ENCODE data around the gene THUMPD3.

Gene THUMPD3

DNA sequence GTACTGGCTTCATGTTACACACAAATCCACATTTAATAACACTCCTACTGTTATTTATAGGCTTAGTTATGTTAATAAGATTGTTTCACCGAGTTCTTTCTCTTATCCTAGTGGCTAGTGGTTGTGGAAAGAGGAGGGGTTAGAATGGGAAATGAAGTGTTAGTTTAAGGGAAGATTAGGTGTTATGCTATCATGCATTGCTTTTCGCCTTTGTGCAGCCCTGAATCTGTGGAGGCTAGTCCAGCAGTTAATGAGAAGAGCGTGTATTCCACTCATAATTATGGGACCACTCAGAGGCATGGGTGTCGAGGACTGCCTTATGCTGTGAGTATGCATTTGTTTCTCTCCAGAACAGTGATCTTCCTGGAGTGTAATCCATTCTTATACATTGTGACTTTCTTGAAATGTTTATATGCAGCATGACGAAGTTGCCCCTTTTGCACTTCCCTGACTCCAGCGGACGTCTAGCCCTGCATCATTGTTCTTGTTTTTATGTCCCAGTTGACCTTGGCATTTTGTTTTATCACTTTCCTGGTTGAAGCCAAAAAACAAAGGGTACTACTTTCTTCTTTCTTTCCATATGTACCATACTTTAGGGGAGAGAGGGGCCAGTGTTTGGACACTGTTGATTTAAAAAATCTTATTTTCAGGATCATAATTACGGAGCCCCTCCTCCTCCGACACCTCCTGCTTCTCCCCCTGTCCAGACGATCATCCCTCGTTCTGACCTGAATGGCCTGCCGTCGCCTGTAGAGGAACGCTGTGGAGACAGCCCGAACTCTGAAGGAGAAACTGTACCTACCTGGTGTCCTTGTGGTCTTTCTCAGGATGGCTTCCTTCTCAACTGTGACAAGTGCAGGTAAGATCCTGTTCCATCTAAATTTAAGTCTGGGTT, 71.0 kb downstream of the THUMPD3 start:
- TF ChIP-seq FOXP2 (optimal IDR thresholded peaks at IDR 0.05; ENCODE audit: control extremely low read depth, extremely low read length, insufficient read depth) (no peak), POLR2AphosphoS5 (IDR thresholded peaks at IDR 0.05; ENCODE audit: borderline replicate concordance, low read depth, low read length) (no peak), EZH2 (IDR thresholded peaks at IDR 0.05) (no peak)
- Histone ChIP-seq H3K36me3 (ENCODE audit: insufficient read depth, low read length) (peaks cover 86% of the 10 kb centered on the region), H3K27ac (no peak overlapping the region), H3K9me3 (ENCODE audit: low read depth, low read length) (no peaks in the 10 kb centered on the region), H3K9ac (ENCODE audit: insufficient read length) (no peak overlapping the region), H3K4me3 (no peak overlapping the region)
- DNase-seq (ENCODE audit: low read depth, low spot score): no peak

DNA sequence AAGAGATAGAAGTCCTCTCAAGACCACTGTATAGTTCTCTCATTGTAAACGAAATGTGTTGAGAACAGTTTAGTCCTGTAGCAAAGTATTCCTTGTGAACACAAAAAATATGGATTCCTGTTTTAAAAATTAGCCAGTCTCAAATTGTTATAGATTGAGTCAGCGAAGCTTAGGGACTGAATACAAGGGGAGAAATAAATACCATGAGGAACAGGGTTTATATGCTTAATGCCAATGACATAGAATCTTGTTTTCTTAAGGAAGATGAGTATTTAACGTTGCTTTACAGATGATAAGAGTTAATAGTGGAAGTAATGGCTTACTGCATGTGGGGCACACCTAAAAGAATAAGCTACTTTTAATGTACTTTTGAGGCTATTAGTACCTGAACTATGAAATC, 72.5 kb downstream of the THUMPD3 start:
- Histone ChIP-seq H3K36me3 (ENCODE audit: insufficient read depth, low read length) (peaks cover 83% of the 10 kb centered on the region), H3K27ac (no peak overlapping the region), H3K9ac (ENCODE audit: insufficient read length) (no peak overlapping the region), H3K4me3 (no peak overlapping the region), H3K9me3 (ENCODE audit: low read depth, low read length) (no peaks in the 10 kb centered on the region)
- TF ChIP-seq FOXP2 (optimal IDR thresholded peaks at IDR 0.05; ENCODE audit: control extremely low read depth, extremely low read length, insufficient read depth): no peak
- no peak for TF ChIP-seq EZH2 (IDR thresholded peaks at IDR 0.05)
- no peak for TF ChIP-seq POLR2AphosphoS5 (IDR thresholded peaks at IDR 0.05; ENCODE audit: borderline replicate concordance, low read depth, low read length)
- DNase-seq (ENCODE audit: low read depth, low spot score): no peak
